Neuron (in vitro differentiated cells): Measurements from ENCODE around the gene CDS1.

Source experiments
- H2AFZ ChIP-seq: one replicate; pipeline ENCODE4 v1.6.1; 2013; ENCODE audit warnings: low read depth, mild to moderate bottlenecking, inconsistent platforms, low read length, moderate library complexity
- H3K27me3 ChIP-seq: one replicate; pipeline ENCODE4 v1.6.1; 2013; ENCODE audit warnings: low read length; ENCODE audit not compliant: insufficient read depth
- H3K36me3 ChIP-seq: one replicate; pipeline ENCODE4 v1.6.1; 2013; ENCODE audit warnings: low read length; ENCODE audit not compliant: insufficient read depth
- H3K4me1 ChIP-seq: one replicate; pipeline ENCODE4 v1.6.1; 2013; ENCODE audit warnings: low read length; ENCODE audit not compliant: insufficient read depth
- H3K4me3 ChIP-seq: 2 replicates; pipeline ENCODE4 v1.5.1; 2013; ENCODE audit warnings: mild to moderate bottlenecking, low read length, moderate library complexity
- H3K9me3 ChIP-seq: one replicate; pipeline ENCODE4 v1.6.1; 2013; ENCODE audit warnings: low read length

Gene CDS1

GRCh38 chr4:84683064-84683850 is 100.3 kb downstream of the CDS1 start:
- Histone ChIP-seq H3K9me3 (no peaks in the 10 kb centered on the region), H3K36me3 (peaks cover 78% of the 10 kb centered on the region)

DNA sequence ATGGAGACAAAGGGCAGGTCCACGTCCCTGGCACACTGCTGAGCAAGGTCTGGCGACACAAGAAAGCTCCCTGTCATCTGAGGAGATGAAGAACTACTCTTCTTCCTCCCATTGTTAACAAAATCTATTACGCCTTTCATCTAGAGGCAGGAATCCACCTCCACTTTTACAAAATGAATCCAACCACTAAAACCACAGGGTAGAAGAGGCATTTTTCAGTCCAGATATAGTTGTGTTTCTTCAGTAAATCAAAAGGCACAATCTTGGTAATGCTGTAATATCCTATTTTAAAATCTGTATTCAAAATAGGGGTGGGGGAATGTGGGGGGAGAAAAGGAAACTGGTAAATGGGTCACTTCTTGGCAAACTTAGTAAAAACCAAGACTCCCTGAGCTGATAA is 101.4 kb downstream of the CDS1 start:
- Histone ChIP-seq H3K9me3 (no peaks in the 10 kb centered on the region), H3K27me3 (no peaks in the 10 kb centered on the region), H3K4me1 (peaks cover 8% of the 10 kb centered on the region), H3K4me3 (no peak overlapping the region), H2AFZ (no peak overlapping the region), H3K36me3 (peaks cover 79% of the 10 kb centered on the region)

More at GRCh38 chr4:84683064-84683850, 100.3 kb downstream of the CDS1 start:
- Histone ChIP-seq H3K4me3 (no peak overlapping the region), H3K4me1 (peaks cover 8% of the 10 kb centered on the region), H2AFZ (no peak overlapping the region), H3K27me3 (no peaks in the 10 kb centered on the region)

DNA sequence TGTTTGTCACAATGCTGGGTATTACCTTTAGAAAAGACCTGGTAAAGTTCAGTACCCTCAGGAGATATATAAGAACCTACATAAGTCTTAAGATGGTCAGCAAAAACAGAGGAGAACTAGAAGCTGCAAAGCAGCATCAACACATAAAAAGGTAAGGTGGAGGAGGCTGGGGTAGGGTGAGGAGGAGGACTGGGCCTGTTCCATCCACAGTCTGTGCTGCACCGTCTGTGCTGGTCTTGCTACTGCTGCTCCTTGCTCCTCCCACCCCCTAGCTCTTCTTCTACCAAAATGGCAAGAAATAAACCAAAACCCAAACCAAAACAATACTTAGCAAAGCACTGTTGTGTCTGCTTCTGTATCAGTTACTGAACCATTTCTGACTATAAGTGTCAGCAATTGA is 102.2 kb downstream of the CDS1 start:
- Histone ChIP-seq H3K9me3 (no peaks in the 10 kb centered on the region), H3K4me3 (no peak overlapping the region), H3K36me3 (peaks cover 82% of the 10 kb centered on the region), H2AFZ (no peak overlapping the region), H3K27me3 (no peaks in the 10 kb centered on the region), H3K4me1 (peaks cover 8% of the 10 kb centered on the region)

DNA sequence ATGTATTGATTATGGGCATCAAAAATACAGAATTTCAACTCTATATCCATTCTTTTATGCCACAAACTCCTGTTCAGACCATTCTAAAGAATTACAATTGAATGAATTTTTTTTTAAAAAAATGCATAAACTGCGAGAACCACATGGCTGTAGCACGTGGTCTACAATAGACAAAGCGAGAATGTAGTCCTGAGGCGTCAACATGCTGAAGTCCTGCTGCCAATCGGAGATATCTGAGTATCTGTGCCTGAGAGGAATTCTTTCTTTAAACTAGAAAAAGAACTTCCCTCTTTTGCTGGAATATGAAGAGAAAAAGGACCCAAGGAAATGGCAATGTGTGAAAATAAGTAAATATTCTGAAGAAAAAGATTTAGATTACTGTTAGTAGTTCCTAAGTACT is 105.7 kb downstream of the CDS1 start:
- Histone ChIP-seq H2AFZ (no peak overlapping the region), H3K4me1 (no peaks in the 10 kb centered on the region), H3K4me3 (no peak overlapping the region), H3K27me3 (no peaks in the 10 kb centered on the region), H3K9me3 (no peaks in the 10 kb centered on the region), H3K36me3 (peaks cover 82% of the 10 kb centered on the region)

- Histone ChIP-seq H3K4me1 (no peaks in the 10 kb centered on the region), H2AFZ (no peak overlapping the region), H3K27me3 (no peaks in the 10 kb centered on the region), H3K9me3 (no peaks in the 10 kb centered on the region), H3K36me3 (peaks cover 80% of the 10 kb centered on the region), H3K4me3 (no peak overlapping the region)
Observed at GRCh38 chr4:84689197-84689596, 106.3 kb downstream of the CDS1 start.

DNA sequence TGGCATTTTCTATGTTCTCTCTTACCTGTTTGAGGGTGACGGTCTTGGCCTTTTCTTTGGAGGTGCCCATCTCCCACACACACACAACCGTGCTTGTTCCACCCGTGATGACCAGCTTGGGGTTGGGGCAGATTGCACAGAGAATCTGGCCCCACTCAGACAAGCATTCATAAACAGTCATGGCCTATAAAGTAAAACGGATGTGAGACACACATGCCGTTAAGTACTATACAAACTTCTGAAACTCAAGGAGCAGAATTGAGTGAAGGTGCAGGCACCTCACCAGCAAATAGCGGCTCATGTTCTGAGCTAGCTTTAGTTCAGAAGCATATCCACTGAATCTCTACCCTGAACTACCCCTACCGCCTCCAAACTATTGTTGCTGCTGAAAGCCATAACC is 107.6 kb downstream of the CDS1 start:
- Histone ChIP-seq H3K9me3 (no peaks in the 10 kb centered on the region), H3K36me3 (peaks cover 80% of the 10 kb centered on the region), H3K27me3 (no peaks in the 10 kb centered on the region), H2AFZ (no peak overlapping the region), H3K4me1 (no peaks in the 10 kb centered on the region), H3K4me3 (no peak overlapping the region)

DNA sequence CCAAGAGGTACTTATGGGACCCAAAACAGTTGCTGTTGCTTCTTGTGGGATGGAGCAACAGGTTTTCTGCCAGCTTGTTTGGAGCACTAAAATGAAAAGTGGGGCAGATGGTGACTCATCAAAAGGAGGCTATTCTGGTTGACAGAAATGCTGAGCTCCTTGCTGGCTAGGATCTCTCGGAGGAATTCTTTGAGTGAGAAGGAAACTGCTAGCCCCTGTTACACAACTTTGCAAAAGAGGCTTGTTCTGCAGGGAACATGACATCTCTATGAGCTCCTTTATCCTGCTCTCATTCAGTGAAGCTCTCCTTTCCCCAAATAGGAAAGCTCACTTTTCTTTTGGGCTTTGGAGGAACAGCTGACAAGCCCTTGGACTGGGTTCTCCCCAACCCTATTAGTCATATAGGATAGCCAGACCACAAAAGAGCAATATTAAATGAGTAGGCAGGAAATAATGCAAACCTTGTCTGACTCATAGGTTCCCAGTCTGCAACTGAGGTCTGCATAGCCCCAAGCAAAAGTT is 108.3 kb downstream of the CDS1 start:
- Histone ChIP-seq H3K27me3 (no peaks in the 10 kb centered on the region), H3K36me3 (peaks cover 81% of the 10 kb centered on the region), H3K9me3 (no peaks in the 10 kb centered on the region)

GRCh38 chr4:84691800-84692199 is 108.9 kb downstream of the CDS1 start:
- H2AFZ ChIP-seq = no peak overlapping the region
- no peaks in the 10 kb centered on the region for H3K4me1 ChIP-seq
- H3K27me3 ChIP-seq = no peaks in the 10 kb centered on the region
- H3K4me3 ChIP-seq = no peak overlapping the region
- H3K9me3 ChIP-seq = no peaks in the 10 kb centered on the region
- peaks cover 81% of the 10 kb centered on the region for H3K36me3 ChIP-seq

More for the DNA sequence above, 108.3 kb downstream of the CDS1 start:
- Histone ChIP-seq H2AFZ (no peak overlapping the region), H3K4me1 (no peaks in the 10 kb centered on the region), H3K4me3 (no peak overlapping the region)

- H3K27me3 ChIP-seq = no peaks in the 10 kb centered on the region
- no peak overlapping the region for H3K4me3 ChIP-seq
- no peaks in the 10 kb centered on the region for H3K9me3 ChIP-seq
- H2AFZ ChIP-seq = no peak overlapping the region
- H3K4me1 ChIP-seq = no peaks in the 10 kb centered on the region
- H3K36me3 ChIP-seq = peaks cover 83% of the 10 kb centered on the region
Observed at GRCh38 chr4:84697159-84697558, 114.2 kb downstream of the CDS1 start.

GRCh38 chr4:84697615-84698201 is 114.8 kb downstream of the CDS1 start:
- no peaks in the 10 kb centered on the region for H3K9me3 ChIP-seq
- no peaks in the 10 kb centered on the region for H3K4me1 ChIP-seq
- H3K4me3 ChIP-seq = no peak overlapping the region
- no peaks in the 10 kb centered on the region for H3K27me3 ChIP-seq
- no peak overlapping the region for H2AFZ ChIP-seq
- peaks cover 85% of the 10 kb centered on the region for H3K36me3 ChIP-seq

DNA sequence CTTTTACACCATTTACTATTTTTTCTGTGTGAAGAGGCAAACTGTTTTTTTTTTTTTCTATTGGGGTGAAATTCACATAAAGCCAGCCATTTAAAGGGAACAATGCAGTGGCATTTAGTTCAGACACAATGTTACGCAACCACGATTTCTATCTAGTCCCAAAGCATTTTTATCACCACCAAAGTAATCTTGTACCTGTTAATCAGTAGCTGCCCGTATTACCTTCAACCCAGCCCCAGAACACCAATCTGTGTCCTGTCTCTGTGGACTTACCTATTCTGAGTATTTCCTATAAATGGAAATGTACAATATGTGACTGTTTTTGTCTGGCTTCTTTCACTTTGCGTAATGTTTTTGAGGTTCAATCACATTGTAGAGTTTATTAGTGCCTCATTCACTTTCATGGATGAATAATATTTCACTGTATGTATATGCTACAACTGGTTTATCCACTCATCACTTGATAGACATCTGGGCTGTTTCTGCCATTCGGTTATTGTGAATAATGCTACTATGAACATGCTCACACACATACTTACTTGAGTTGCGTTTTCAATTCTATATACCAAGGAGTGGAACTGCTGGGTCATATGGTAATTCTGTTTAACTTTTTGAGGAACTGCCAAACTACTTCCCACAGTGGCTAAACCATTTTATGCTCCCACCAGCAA is 116.2 kb downstream of the CDS1 start:
- Histone ChIP-seq H3K4me3 (no peak overlapping the region), H3K27me3 (no peaks in the 10 kb centered on the region), H3K36me3 (peaks cover 87% of the 10 kb centered on the region), H3K9me3 (no peaks in the 10 kb centered on the region), H2AFZ (no peak overlapping the region), H3K4me1 (no peaks in the 10 kb centered on the region)
